Thyroid gland (tissue), 4 donors: ENCODE measurements around the gene SPCS1. TPM values are rescaled to one million over a fixed set of nuclear protein-coding genes. Genes with fewer than 3 reads are reported as not detected.

ENCODE experiments used
- DNase-seq, 2 donors: peaks; one replicate each; pipeline ENCODE4 v3.0.0-alpha.2; 2019
- H3K27ac ChIP-seq, 3 donors: fragments of 200-600 bp; sonication (generic); 1 replicate in 2 of 3; 2 replicates in 1 of 3; pipeline ENCODE4 v1.5.1; 2016 to 2019; ENCODE audit warnings: mild to moderate bottlenecking in 1 of 3, moderate library complexity in 1 of 3
- H3K27me3 ChIP-seq: fragments of 200-600 bp; sonication (generic); one replicate; pipeline ENCODE4 v1.5.1; 2019
- H3K36me3 ChIP-seq, 2 donors: fragments of 200-600 bp; sonication (generic); one replicate each; pipeline ENCODE4 v1.5.1; 2016 to 2019
- H3K4me1 ChIP-seq, 2 donors: fragments of 200-600 bp; sonication (generic); one replicate each; pipeline ENCODE4 v1.5.1; 2017 to 2019
- H3K4me3 ChIP-seq, 3 donors: fragments of 200-600 bp; sonication (generic); replicated peaks in 1 of 3; 1 replicate in 2 of 3; 2 replicates in 1 of 3; pipeline ENCODE4 v1.5.1; 2016; ENCODE audit warnings: mild to moderate bottlenecking in 1 of 3
- H3K9me3 ChIP-seq: fragments of 200-600 bp; sonication (generic); one replicate; pipeline ENCODE4 v1.5.1; 2017
- POLR2A ChIP-seq, 2 donors: fragments of 450-650 bp; IDR thresholded peaks; one replicate each; pipeline ENCODE4 v1.6.1; 2017; ENCODE audit warnings: antibody characterized with exemption in 2 of 2, mild to moderate bottlenecking in 2 of 2, moderate library complexity in 1 of 2
- WGBS, 2 donors: methylation state at CpG; one replicate each; pipeline ENCODE4 v1.1.5; 2017; 5-methylcytosine and 5-hydroxymethylcytosine counted together
- intact Hi-C: fragments of 100-400 bp; cut with DNase I; formaldehyde crosslinking; loops from one replicate; pipeline ENCODE4 v1.15.1; 2023
- total RNA-seq, 4 donors: library from RNA; depleted of rRNA; stranded (reverse); fragments of >200 nt; gene quantifications; one replicate each; pipeline ENCODE4 v1.2.3, GENCODE V29; 2016
- TF ChIP-seq, protein P1 (sequence below), 6 experiments: fragments of 200-600 bp in 3 of 6; fragments of 450-650 bp in 3 of 6; sonication (generic) in 3 of 6; IDR thresholded peaks; one replicate each; pipeline ENCODE4 v1.5.1; 2016 to 2019; ENCODE audit warnings: antibody characterized with exemption in 6 of 6, mild to moderate bottlenecking in 2 of 6, inconsistent platforms in 1 of 6, moderate library complexity in 1 of 6

The SPCS1 gene
- total RNA-seq, 4 donors from 2014 or later, result 134 to 263 (median 185) TPM

DNA sequence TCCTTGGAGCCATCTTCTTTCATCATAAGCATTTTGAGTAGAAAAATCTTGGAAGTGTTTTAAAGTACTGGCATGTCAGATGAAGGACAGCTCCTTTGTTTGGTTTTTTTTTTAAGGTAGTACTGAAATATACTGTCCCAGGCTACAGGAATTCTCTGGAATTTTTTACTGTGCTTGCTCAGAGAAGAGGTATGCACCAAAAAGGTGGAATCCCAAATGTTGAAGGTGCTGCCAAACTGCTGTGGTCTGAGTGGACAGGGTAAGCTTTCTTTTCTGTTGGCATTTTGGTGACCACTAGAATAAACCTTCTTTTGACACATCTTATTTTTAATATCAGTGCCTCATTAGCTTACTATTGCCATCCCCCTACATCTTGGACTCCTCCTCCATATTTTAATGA lies 12.8 kb upstream of the SPCS1 start:
- intact Hi-C loops, result no loop called here
- no peak overlapping the region for H3K27ac ChIP-seq
- H3K9me3 ChIP-seq, result no peaks in the 10 kb centered on the region
- peaks cover 85 to 91% of the 10 kb centered on the region in 2 donors for H3K36me3 ChIP-seq
- no peaks in the 10 kb centered on the region for H3K27me3 ChIP-seq
- no peak overlapping the region for H3K4me3 ChIP-seq
- TF ChIP-seq, protein P1, sequence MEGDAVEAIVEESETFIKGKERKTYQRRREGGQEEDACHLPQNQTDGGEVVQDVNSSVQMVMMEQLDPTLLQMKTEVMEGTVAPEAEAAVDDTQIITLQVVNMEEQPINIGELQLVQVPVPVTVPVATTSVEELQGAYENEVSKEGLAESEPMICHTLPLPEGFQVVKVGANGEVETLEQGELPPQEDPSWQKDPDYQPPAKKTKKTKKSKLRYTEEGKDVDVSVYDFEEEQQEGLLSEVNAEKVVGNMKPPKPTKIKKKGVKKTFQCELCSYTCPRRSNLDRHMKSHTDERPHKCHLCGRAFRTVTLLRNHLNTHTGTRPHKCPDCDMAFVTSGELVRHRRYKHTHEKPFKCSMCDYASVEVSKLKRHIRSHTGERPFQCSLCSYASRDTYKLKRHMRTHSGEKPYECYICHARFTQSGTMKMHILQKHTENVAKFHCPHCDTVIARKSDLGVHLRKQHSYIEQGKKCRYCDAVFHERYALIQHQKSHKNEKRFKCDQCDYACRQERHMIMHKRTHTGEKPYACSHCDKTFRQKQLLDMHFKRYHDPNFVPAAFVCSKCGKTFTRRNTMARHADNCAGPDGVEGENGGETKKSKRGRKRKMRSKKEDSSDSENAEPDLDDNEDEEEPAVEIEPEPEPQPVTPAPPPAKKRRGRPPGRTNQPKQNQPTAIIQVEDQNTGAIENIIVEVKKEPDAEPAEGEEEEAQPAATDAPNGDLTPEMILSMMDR (IDR thresholded peaks at IDR 0.05), result no peak
- no peak for TF ChIP-seq POLR2A (IDR thresholded peaks at IDR 0.05)
- no peak for DNase-seq
- no peaks in the 10 kb centered on the region for H3K4me1 ChIP-seq

DNA sequence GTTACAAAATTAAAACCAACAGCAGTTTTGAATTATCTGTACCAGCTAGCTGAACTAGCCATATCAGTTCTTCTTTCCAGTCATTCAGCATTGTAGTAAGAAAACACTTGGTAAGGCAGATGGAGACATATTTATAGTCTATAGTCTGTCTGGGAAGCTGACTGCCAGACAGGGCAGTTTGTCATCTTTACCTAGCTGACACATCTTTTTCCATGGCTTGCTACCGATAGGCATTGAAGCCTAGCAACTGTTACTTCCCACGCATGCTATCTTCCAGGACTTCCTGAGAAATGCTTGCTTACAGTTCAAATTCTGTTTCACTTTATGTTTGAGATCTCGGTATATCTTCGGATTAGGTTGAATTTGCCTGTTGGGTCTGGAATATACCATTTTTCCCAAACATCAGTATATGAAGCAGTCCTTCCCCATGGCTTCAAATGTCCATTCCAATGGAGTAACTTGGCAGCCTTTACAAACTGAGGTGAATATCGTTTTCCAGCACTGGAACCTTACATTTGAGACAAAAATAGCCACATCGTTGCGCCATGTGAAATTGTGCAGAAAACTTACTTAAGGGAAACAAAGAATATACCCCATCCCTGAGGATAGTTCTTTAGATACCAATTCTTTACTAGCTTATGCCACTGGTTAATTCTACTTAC lies 11.2 kb upstream of the SPCS1 start:
- Histone ChIP-seq H3K36me3 (peaks cover 75 to 78% of the 10 kb centered on the region in 2 donors), H3K27ac (no peak overlapping the region), H3K9me3 (no peaks in the 10 kb centered on the region), H3K4me3 (no peak overlapping the region), H3K27me3 (no peaks in the 10 kb centered on the region), H3K4me1 (no peaks in the 10 kb centered on the region)
- TF ChIP-seq, protein P1 (IDR thresholded peaks at IDR 0.05), result no peak
- no peak for TF ChIP-seq POLR2A (IDR thresholded peaks at IDR 0.05)
- DNase-seq, result no peak
- intact Hi-C loops, result no loop called here
- 86 to 91% methylated on average over 7 of the region's 7 CpGs for WGBS, 2 donors

DNA sequence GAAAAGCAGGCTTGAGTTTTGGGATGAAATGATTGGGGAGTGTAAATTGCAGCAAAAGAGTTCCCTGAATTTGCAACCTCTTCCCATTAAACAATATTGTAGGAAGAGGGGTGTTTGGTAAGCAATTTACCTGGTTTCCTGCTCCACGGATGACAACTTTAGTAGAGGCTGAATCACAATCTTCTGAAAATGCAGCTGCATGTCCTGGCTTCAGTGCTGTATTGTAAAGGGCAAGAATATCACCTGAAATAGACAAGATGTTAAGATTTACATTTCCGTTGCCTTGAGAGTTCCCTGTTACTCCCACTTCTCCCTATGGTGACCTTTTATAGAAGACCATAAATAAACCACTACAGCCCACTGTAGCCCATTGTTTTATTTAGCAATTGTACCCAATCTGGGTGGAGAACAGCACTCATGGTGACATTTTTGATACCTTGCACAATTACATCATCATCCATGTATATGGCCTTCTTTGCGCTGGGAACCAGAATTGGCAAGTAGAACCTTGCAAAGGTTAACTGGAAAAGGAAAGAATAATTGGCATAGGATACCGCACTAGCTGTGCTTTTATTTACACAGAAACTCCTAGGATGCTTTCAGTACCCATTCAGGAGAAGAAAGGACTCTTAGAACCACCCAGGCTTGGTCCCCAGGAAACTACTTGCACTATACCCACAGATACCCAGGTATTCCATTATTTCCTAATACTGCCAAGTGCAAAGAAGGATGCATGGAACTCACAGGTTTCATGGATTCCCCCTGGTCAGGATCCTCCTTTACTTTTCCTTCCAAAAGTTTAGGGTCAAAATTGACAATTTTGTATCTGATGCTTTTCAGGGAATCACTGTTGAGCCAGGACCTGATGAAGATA lies 9.9 kb upstream of the SPCS1 start:
- no peak overlapping the region for H3K4me3 ChIP-seq
- intact Hi-C loops, result no loop called here
- 81 to 93% methylated on average over 4 of the region's 4 CpGs for WGBS, 2 donors
- TF ChIP-seq POLR2A (IDR thresholded peaks at IDR 0.05), result no peak
- TF ChIP-seq, protein P1 (IDR thresholded peaks at IDR 0.05), result no peak
- DNase-seq, result no peak
- no peaks in the 10 kb centered on the region for H3K9me3 ChIP-seq
- no peak overlapping the region for H3K27ac ChIP-seq
- H3K27me3 ChIP-seq, result no peaks in the 10 kb centered on the region
- H3K4me1 ChIP-seq, result no peaks in the 10 kb centered on the region
- H3K36me3 ChIP-seq, result peaks cover 63 to 64% of the 10 kb centered on the region in 2 donors

DNA sequence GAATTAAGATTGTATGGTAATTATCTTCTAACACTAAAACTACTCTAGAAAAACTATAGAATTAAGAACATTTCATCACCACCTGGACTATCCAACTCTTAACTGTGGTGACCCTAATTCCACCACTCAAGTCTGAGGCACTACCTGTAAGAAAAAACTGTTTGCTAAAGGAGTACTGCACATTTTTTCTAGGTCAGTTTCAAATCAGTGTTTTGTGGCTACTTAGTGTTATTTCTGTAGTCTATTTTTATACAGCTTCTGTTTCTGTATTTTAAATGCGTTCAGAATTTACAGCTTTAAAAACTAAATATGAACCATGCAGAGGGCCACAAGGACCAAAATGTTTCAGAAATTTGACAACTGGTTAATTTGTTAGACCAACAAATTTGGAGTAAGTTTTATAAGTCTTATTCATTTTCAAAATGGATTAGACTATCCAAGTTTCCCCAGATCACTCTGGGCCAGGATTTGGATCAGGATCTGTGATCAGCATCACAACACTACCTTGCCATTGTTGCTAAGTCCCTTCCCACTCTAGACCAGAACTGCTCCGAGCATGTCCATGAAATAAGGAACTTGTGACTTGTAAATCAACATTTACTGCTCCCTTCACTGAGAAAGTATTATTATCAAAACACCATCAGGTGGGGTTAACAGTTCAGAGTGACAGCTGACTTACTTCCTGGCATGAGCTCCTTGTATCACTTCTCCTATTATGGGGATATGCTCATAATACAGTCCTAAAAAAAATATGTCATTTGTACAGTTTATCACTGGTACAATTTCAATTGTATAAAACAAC lies 8.9 kb upstream of the SPCS1 start:
- DNase-seq, result no peak
- H3K4me1 ChIP-seq, result peaks cover 0 to 2% of the 10 kb centered on the region in 2 donors
- peaks cover 54% of the 10 kb centered on the region in 2 donors for H3K36me3 ChIP-seq
- no peak overlapping the region for H3K4me3 ChIP-seq
- WGBS, 2 donors, result 83 to 89% methylated on average over 2 of the region's 2 CpGs
- H3K9me3 ChIP-seq, result no peaks in the 10 kb centered on the region
- TF ChIP-seq POLR2A (IDR thresholded peaks at IDR 0.05), result no peak
- TF ChIP-seq, protein P1 (IDR thresholded peaks at IDR 0.05), result no peak
- intact Hi-C loops, result no loop called here
- H3K27me3 ChIP-seq, result no peaks in the 10 kb centered on the region
- no peak overlapping the region for H3K27ac ChIP-seq
